Tibial artery (tissue), 4 donors: Measurements from ENCODE around the gene CDC20.
"Not testable (repeated sequence)": the region's sequence is repeated elsewhere in the genome, so short reads cannot be mapped to it uniquely, and the experiment has no call there.

Source experiments
- DNase-seq, 2 donors: peaks; one replicate each; pipeline ENCODE4 v3.0.0-alpha.2; 2019
- H3K27ac ChIP-seq, 2 donors: fragments of 200-600 bp; sonication (generic) in 1 of 2; 1 replicate in 1 of 2; 2 replicates in 1 of 2; pipeline ENCODE4 v1.5.1; 2018 to 2019; ENCODE audit warnings: mild to moderate bottlenecking in 1 of 2
- H3K27me3 ChIP-seq, 2 donors: fragments of 200-600 bp; sonication (generic) in 1 of 2; one replicate each; pipeline versions ENCODE4 v1.5.1 to v1.6.0; 2016 to 2019
- H3K36me3 ChIP-seq, 3 donors: fragments of 200-600 bp; sonication (generic) in 2 of 3; one replicate each; pipeline ENCODE4 v1.5.1; 2016 to 2019; ENCODE audit warnings: mild to moderate bottlenecking in 2 of 3
- H3K4me1 ChIP-seq, 4 donors: fragments of 200-600 bp; sonication (generic) in 2 of 4; 1 replicate in 3 of 4; 2 replicates in 1 of 4; pipeline ENCODE4 v1.5.1; 2016 to 2019
- H3K4me3 ChIP-seq, 2 donors: fragments of 200-600 bp; sonication (generic) in 1 of 2; 1 replicate in 1 of 2; 2 replicates in 1 of 2; pipeline ENCODE4 v1.5.1; 2018 to 2019; ENCODE audit warnings: mild to moderate bottlenecking in 2 of 2
- H3K9me3 ChIP-seq, 3 donors: fragments of 200-600 bp; sonication (generic) in 1 of 3; one replicate each; pipeline ENCODE4 v1.5.1; 2016 to 2019
- CTCF ChIP-seq, 2 experiments: fragments of 200-600 bp in 1 of 2; fragments of 450-650 bp in 1 of 2; IDR thresholded peaks; one replicate each; pipeline ENCODE4 v1.5.1; 2017 to 2019; ENCODE audit warnings: antibody characterized with exemption in 2 of 2, mild to moderate bottlenecking in 1 of 2, moderate library complexity in 1 of 2
- intact Hi-C: fragments of 100-400 bp; cut with DNase I; formaldehyde crosslinking; loops from one replicate; pipeline ENCODE4 v1.15.0; 2023; ENCODE audit warnings: low total_unique reads

The CDC20 gene

GRCh38 chr1:43396059-43396458 lies 37.3 kb downstream of the CDC20 start:
- Histone ChIP-seq H3K4me1 (peaks cover 0 to 3% (median 1%) of the 10 kb centered on the region in 4 donors), H3K27ac (no peak overlapping the region), H3K4me3 (no peak overlapping the region), H3K27me3 (no peaks in the 10 kb centered on the region), H3K9me3 (no peaks in the 10 kb centered on the region), H3K36me3 (peaks cover 0 to 21% (median 17%) of the 10 kb centered on the region in 3 donors)
- intact Hi-C loops: no loop called here
- DNase-seq: no peak
- TF ChIP-seq CTCF (IDR thresholded peaks at IDR 0.05): no peak

GRCh38 chr1:43398227-43398626 lies 39.4 kb downstream of the CDC20 start:
- Histone ChIP-seq H3K27ac (no peak overlapping the region), H3K4me3 (no peak overlapping the region), H3K4me1 (no peaks in the 10 kb centered on the region), H3K27me3 (no peaks in the 10 kb centered on the region), H3K9me3 (no peaks in the 10 kb centered on the region), H3K36me3 (peaks cover 4 to 27% (median 23%) of the 10 kb centered on the region in 3 donors)
- intact Hi-C loops: no loop called here
- no peak for TF ChIP-seq CTCF (IDR thresholded peaks at IDR 0.05)
- DNase-seq: no peak

GRCh38 chr1:43400441-43400840 lies 41.7 kb downstream of the CDC20 start:
- H3K4me1 ChIP-seq, H3K9me3 ChIP-seq, H3K27ac ChIP-seq, intact Hi-C loops, H3K27me3 ChIP-seq, H3K4me3 ChIP-seq, DNase-seq: not testable (repeated sequence)
- peaks cover 24 to 43% (median 36%) of the 10 kb centered on the region in 3 donors for H3K36me3 ChIP-seq

DNA sequence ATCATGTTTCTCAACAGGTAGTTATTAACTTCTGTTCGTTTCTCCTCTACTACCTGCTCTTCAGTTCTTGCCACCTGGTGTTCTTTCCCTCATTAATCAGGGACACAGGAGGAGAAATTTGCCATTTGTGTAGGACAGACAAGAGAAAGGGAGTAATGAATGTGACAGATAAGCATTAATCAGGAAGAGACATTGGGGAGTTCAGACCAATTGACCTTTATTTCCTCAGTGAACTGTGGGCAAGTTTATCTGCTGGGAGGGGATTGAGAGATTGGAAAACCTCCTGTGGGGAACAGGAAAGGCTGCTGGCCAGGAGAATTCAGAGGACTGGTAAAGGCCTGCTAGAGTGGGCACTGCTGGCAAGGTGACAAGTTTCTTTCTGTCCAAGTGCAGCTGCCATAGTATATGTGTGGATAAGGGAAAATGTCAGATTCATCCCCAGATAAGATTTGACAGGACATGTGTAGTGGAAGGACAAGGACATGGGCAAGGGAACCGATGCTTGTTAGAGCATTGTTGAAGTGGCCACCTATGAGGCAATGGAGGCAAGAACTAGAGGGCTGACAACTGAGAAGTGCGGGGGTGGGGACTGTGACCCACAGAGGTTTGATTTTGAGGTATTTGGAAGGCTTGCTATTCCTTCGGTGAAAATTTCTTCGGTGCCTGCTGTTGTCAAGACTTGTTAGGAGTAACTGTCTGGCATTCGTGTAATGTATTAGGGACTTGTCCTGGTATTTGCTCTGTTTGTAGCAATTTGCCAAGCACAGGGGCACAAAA lies 43.5 kb downstream of the CDC20 start:
- H3K4me3 ChIP-seq: no peak overlapping the region
- peaks cover 41 to 47% (median 44%) of the 10 kb centered on the region in 3 donors for H3K36me3 ChIP-seq
- no peaks in the 10 kb centered on the region for H3K9me3 ChIP-seq
- intact Hi-C loops: no loop called here
- H3K4me1 ChIP-seq: no peaks in the 10 kb centered on the region
- TF ChIP-seq CTCF (IDR thresholded peaks at IDR 0.05): no peak
- no peaks in the 10 kb centered on the region for H3K27me3 ChIP-seq
- H3K27ac ChIP-seq: no peak overlapping the region
- no peak for DNase-seq

GRCh38 chr1:43404353-43404752 lies 45.6 kb downstream of the CDC20 start:
- Histone ChIP-seq H3K27ac (no peak overlapping the region), H3K9me3 (no peaks in the 10 kb centered on the region), H3K4me1 (no peaks in the 10 kb centered on the region), H3K27me3 (no peaks in the 10 kb centered on the region), H3K4me3 (no peak overlapping the region), H3K36me3 (peaks cover 54 to 62% (median 62%) of the 10 kb centered on the region in 3 donors)
- intact Hi-C loops: no loop called here
- TF ChIP-seq CTCF (IDR thresholded peaks at IDR 0.05): no peak
- no peak for DNase-seq

DNA sequence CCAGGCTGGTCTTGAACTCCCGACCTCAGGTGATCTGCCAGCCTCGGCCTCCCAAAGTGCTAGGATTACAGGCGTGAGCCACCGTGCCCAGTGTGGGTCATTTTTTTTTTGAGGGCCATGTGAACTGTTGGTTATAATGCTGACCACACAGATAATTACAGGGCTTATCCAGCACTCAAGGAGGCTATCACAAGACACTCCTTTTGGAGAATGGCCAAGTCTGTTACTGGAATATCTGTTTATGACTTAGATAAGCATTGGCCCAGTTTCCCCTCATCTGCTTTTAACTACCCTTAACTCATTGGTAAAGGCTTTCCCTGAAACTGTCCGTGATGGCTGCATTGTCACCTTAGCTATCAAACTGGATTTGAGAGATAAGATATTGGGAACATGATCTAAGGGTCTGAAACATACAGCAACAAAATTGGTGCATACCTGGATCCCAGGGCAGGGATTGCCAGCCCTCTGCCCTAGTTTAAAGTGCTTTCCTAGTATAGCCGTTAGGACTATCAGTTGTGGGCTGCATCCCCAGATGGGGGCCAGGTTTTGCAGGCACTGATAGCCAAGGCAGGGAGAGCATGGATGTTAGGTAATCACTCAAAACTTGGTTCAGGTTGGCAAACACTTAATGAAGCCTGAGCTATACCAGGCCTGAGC lies 46.6 kb downstream of the CDC20 start:
- Histone ChIP-seq H3K4me3 (no peak overlapping the region), H3K4me1 (no peaks in the 10 kb centered on the region), H3K36me3 (peaks cover 58 to 71% (median 69%) of the 10 kb centered on the region in 3 donors), H3K27ac (no peak overlapping the region), H3K9me3 (no peaks in the 10 kb centered on the region), H3K27me3 (no peaks in the 10 kb centered on the region)
- intact Hi-C loops: no loop called here
- TF ChIP-seq CTCF (IDR thresholded peaks at IDR 0.05): no peak
- no peak for DNase-seq
